ENCODE data around the gene SKOR2.
"Not testable (repeated sequence)": the region's sequence is repeated elsewhere in the genome, so short reads cannot be mapped to it uniquely, and the experiment has no call there.

Gene SKOR2

GRCh38 chr18:47182156-47182555 is 69.3 kb downstream of the SKOR2 start:
- not testable (repeated sequence) for H2AK5ac ChIP-seq (ENCODE audit: low read length); H3K18ac ChIP-seq (ENCODE audit: low read length); H3K9ac ChIP-seq (ENCODE audit: low read length); H2BK5ac ChIP-seq (ENCODE audit: low read depth, low read length, poor library complexity); H3K79me1 ChIP-seq (ENCODE audit: low read length); H3K23ac ChIP-seq (ENCODE audit: low read length); H2BK12ac ChIP-seq (ENCODE audit: low read length); DNase-seq; H3K4me3 ChIP-seq (ENCODE audit: low read depth, low read length); H2AFZ ChIP-seq (ENCODE audit: insufficient read depth, low read length, poor library complexity); H3K79me2 ChIP-seq (ENCODE audit: control insufficient read depth, insufficient read depth, low read length, poor library complexity); H3K4me2 ChIP-seq (ENCODE audit: low read length); H4K12ac ChIP-seq (ENCODE audit: low read depth, low read length); H3K4me1 ChIP-seq (ENCODE audit: control insufficient read depth in 1 of 2, insufficient read depth in 2 of 2, low read length in 2 of 2); H2BK120ac ChIP-seq (ENCODE audit: insufficient read depth, low read length, poor library complexity); H3K9me3 ChIP-seq (ENCODE audit: insufficient read depth, low read depth, low read length); H4K8ac ChIP-seq (ENCODE audit: low read depth, low read length); H3K36me3 ChIP-seq (ENCODE audit: control insufficient read depth in 1 of 2, insufficient read depth in 2 of 2, low read length in 2 of 2); H3K14ac ChIP-seq (ENCODE audit: low read length); H3K27ac ChIP-seq (ENCODE audit: low read depth, low read length); H3K4ac ChIP-seq (ENCODE audit: low read depth, low read length); H4K91ac ChIP-seq (ENCODE audit: low read depth, low read length); H3K27me3 ChIP-seq (ENCODE audit: insufficient read depth, low read length)
- WGBS (ENCODE audit: extremely low coverage, insufficient coverage, insufficient read length), result no CpG with 5 or more reads among the region's 5 CpGs

- DNase-seq, result no peak
- Histone ChIP-seq H2BK5ac (ENCODE audit: low read depth, low read length, poor library complexity) (no peak overlapping the region), H3K4me3 (ENCODE audit: low read depth, low read length) (no peak overlapping the region), H2AFZ (ENCODE audit: insufficient read depth, low read length, poor library complexity) (no peak overlapping the region), H3K4me1 (ENCODE audit: control insufficient read depth in 1 of 2, insufficient read depth in 2 of 2, low read length in 2 of 2) (no peaks in the 10 kb centered on the region), H3K4me2 (ENCODE audit: low read length) (no peak overlapping the region), H3K79me1 (ENCODE audit: low read length) (peaks cover 4% of the 10 kb centered on the region), H3K79me2 (ENCODE audit: control insufficient read depth, insufficient read depth, low read length, poor library complexity) (peaks cover 4% of the 10 kb centered on the region), H3K36me3 (ENCODE audit: control insufficient read depth in 1 of 2, insufficient read depth in 2 of 2, low read length in 2 of 2) (no peaks in the 10 kb centered on the region), H4K12ac (ENCODE audit: low read depth, low read length) (no peak overlapping the region), H3K27ac (ENCODE audit: low read depth, low read length) (no peak overlapping the region), H2AK5ac (ENCODE audit: low read length) (no peak overlapping the region), H3K9me3 (ENCODE audit: insufficient read depth, low read depth, low read length) (peaks cover 6% of the 10 kb centered on the region), H3K23ac (ENCODE audit: low read length) (no peak overlapping the region), H2BK120ac (ENCODE audit: insufficient read depth, low read length, poor library complexity) (no peak overlapping the region), H3K4ac (ENCODE audit: low read depth, low read length) (no peak overlapping the region), H3K27me3 (ENCODE audit: insufficient read depth, low read length) (no peaks in the 10 kb centered on the region), H3K14ac (ENCODE audit: low read length) (no peak overlapping the region), H3K18ac (ENCODE audit: low read length) (no peak overlapping the region), H2BK12ac (ENCODE audit: low read length) (no peak overlapping the region), H4K91ac (ENCODE audit: low read depth, low read length) (no peak overlapping the region), H4K8ac (ENCODE audit: low read depth, low read length) (no peak overlapping the region), H3K9ac (ENCODE audit: low read length) (no peak overlapping the region)
- no CpG with 5 or more reads among the region's 3 CpGs for WGBS (ENCODE audit: extremely low coverage, insufficient coverage, insufficient read length)
These were observed 70.7 kb downstream of the SKOR2 start for GRCh38 chr18:47180765-47181164.

- Histone ChIP-seq H3K36me3 (ENCODE audit: control insufficient read depth in 1 of 2, insufficient read depth in 2 of 2, low read length in 2 of 2) (no peaks in the 10 kb centered on the region), H3K18ac (ENCODE audit: low read length) (no peak overlapping the region), H2AK5ac (ENCODE audit: low read length) (no peak overlapping the region), H2BK120ac (ENCODE audit: insufficient read depth, low read length, poor library complexity) (no peak overlapping the region), H3K9me3 (ENCODE audit: insufficient read depth, low read depth, low read length) (peaks cover 1% of the 10 kb centered on the region), H3K9ac (ENCODE audit: low read length) (no peak overlapping the region), H4K8ac (ENCODE audit: low read depth, low read length) (no peak overlapping the region), H3K27ac (ENCODE audit: low read depth, low read length) (no peak overlapping the region), H3K4me2 (ENCODE audit: low read length) (no peak overlapping the region), H3K79me1 (ENCODE audit: low read length) (peaks cover 6% of the 10 kb centered on the region), H4K12ac (ENCODE audit: low read depth, low read length) (no peak overlapping the region), H3K79me2 (ENCODE audit: control insufficient read depth, insufficient read depth, low read length, poor library complexity) (peaks cover 6% of the 10 kb centered on the region), H2BK12ac (ENCODE audit: low read length) (no peak overlapping the region), H3K23ac (ENCODE audit: low read length) (no peak overlapping the region), H2AFZ (ENCODE audit: insufficient read depth, low read length, poor library complexity) (no peak overlapping the region), H2BK5ac (ENCODE audit: low read depth, low read length, poor library complexity) (no peak overlapping the region), H3K14ac (ENCODE audit: low read length) (no peak overlapping the region), H3K4me1 (ENCODE audit: control insufficient read depth in 1 of 2, insufficient read depth in 2 of 2, low read length in 2 of 2) (no peaks in the 10 kb centered on the region), H3K27me3 (ENCODE audit: insufficient read depth, low read length) (no peaks in the 10 kb centered on the region), H4K91ac (ENCODE audit: low read depth, low read length) (no peak overlapping the region), H3K4ac (ENCODE audit: low read depth, low read length) (no peak overlapping the region), H3K4me3 (ENCODE audit: low read depth, low read length) (no peak overlapping the region)
- WGBS (ENCODE audit: extremely low coverage, insufficient coverage, insufficient read length), result no CpG with 5 or more reads among the region's 4 CpGs
- no peak for DNase-seq
These were observed 71.9 kb downstream of the SKOR2 start for GRCh38 chr18:47179520-47179919.

GRCh38 chr18:47175898-47176575 is 75.4 kb downstream of the SKOR2 start, which contains the start of gene IER3IP1:
TSS of gene IER3IP1 (minus strand) at chr18:47176364. CDS start at chr18:47176277, 87 bp downstream.
- peak within 1 kb of the TSS; percentile 85 for H2BK120ac ChIP-seq (ENCODE audit: insufficient read depth, low read length, poor library complexity)
- H2BK12ac ChIP-seq (ENCODE audit: low read length), result no peak within 1 kb of the TSS
- no peaks in the 10 kb centered on the region for H3K9me3 ChIP-seq (ENCODE audit: insufficient read depth, low read depth, low read length)
- H3K27me3 ChIP-seq (ENCODE audit: insufficient read depth, low read length), result no peaks in the 10 kb centered on the region
- peak within 1 kb of the TSS; percentile 89 for H4K91ac ChIP-seq (ENCODE audit: low read depth, low read length)
- peak within 1 kb of the TSS; percentile 99 for H3K4me3 ChIP-seq (ENCODE audit: low read depth, low read length)
- H3K18ac ChIP-seq (ENCODE audit: low read length), result peak within 1 kb of the TSS; percentile 100
- H3K4ac ChIP-seq (ENCODE audit: low read depth, low read length), result peak within 1 kb of the TSS; percentile 61
- H3K23ac ChIP-seq (ENCODE audit: low read length), result no peak within 1 kb of the TSS
- peaks cover 6% of the 10 kb centered on the region for H3K79me1 ChIP-seq (ENCODE audit: low read length)
- no CpG with 5 or more reads among the region's 48 CpGs for WGBS (ENCODE audit: extremely low coverage, insufficient coverage, insufficient read length)
- H3K9ac ChIP-seq (ENCODE audit: low read length), result peak within 1 kb of the TSS; percentile 99
- H3K36me3 ChIP-seq (ENCODE audit: control insufficient read depth in 1 of 2, insufficient read depth in 2 of 2, low read length in 2 of 2), result peaks cover 0 to 3% of the 10 kb centered on the region in 2 experiments
- H4K12ac ChIP-seq (ENCODE audit: low read depth, low read length), result peak within 1 kb of the TSS; percentile 63
- peak within 1 kb of the TSS; percentile 60 for H2AK5ac ChIP-seq (ENCODE audit: low read length)
- peak within 1 kb of the TSS; percentile 99 for H3K14ac ChIP-seq (ENCODE audit: low read length)
- DNase-seq, result peak; percentile 91 to 98
- H2BK5ac ChIP-seq (ENCODE audit: low read depth, low read length, poor library complexity), result peak within 1 kb of the TSS; percentile 78
- H3K4me1 ChIP-seq (ENCODE audit: control insufficient read depth in 1 of 2, insufficient read depth in 2 of 2, low read length in 2 of 2), result no peaks in the 10 kb centered on the region
- H2AFZ ChIP-seq (ENCODE audit: insufficient read depth, low read length, poor library complexity), result peak within 1 kb of the TSS; percentile 92
- H3K79me2 ChIP-seq (ENCODE audit: control insufficient read depth, insufficient read depth, low read length, poor library complexity), result peaks cover 6% of the 10 kb centered on the region
- H3K4me2 ChIP-seq (ENCODE audit: low read length), result peak within 1 kb of the TSS; percentile 68
- peak within 1 kb of the TSS; percentile 95 for H4K8ac ChIP-seq (ENCODE audit: low read depth, low read length)
- peak within 1 kb of the TSS; percentile 63 for H3K27ac ChIP-seq (ENCODE audit: low read depth, low read length)

Measured in trophoblast cell (in vitro differentiated cells and primary cell).